ENCODE measurements around the gene CHDH. TPM values are rescaled to one million over a fixed set of nuclear protein-coding genes. Genes with fewer than 3 reads are reported as not detected.

CHDH gene
- total and polyA plus RNA-seq, 2 donors (not counting 3 experiments of a cell fraction or from before 2014, with no cell fraction given), result 0.04 to 0.06 TPM

GRCh38 chr3:53809267-53809666, 37.0 kb downstream of the CHDH start:
- no peak overlapping the region for H3K27ac ChIP-seq (ENCODE audit: insufficient read depth, low read depth, low read length)
- no peak overlapping the region for H3K4me3 ChIP-seq (replicated peaks in 1 of 3; ENCODE audit: insufficient read depth in 1 of 3, low read depth in 1 of 3, low read length in 3 of 3)
- no peaks in the 10 kb centered on the region for H3K9me3 ChIP-seq (replicated peaks; ENCODE audit: control insufficient read depth, insufficient read depth, low read length)
- TF ChIP-seq POLR2AphosphoS5 (IDR thresholded peaks at IDR 0.05; ENCODE audit: insufficient read depth, low read depth, low read length) (no peak), EZH2 (IDR thresholded peaks at IDR 0.05; ENCODE audit: borderline replicate concordance, low read depth, low read length, severe bottlenecking) (no peak), POLR2A (IDR thresholded peaks at IDR 0.05; ENCODE audit: low read depth, low read length) (no peak), CTCF (IDR thresholded peaks at IDR 0.05; ENCODE audit: extremely low read depth in 1 of 2, insufficient read depth in 1 of 2, low read depth in 1 of 2, low read length in 2 of 2) (no peak), FOS (IDR thresholded peaks at IDR 0.05; ENCODE audit: borderline replicate concordance, insufficient read depth, low read length) (no peak), MYC (IDR thresholded peaks at IDR 0.05; ENCODE audit: low read depth, low read length) (no peak), GATA2 (IDR thresholded peaks at IDR 0.05; ENCODE audit: insufficient read depth, insufficient read length, low read depth, low read length) (no peak), MAX (IDR thresholded peaks at IDR 0.05; ENCODE audit: insufficient read depth, insufficient read length) (no peak), JUN (IDR thresholded peaks at IDR 0.05; ENCODE audit: borderline replicate concordance, insufficient read depth, insufficient read length, low read depth) (no peak)
- dilution Hi-C loops (cut with MboI; ENCODE audit: extremely low pct_ligation_motif_present, low sequenced_read_pairs), result no loop called here
- ChIA-PET POLR2A (no interaction called here), CTCF (no interaction called here)
- H3K79me2 ChIP-seq (ENCODE audit: control insufficient read depth, insufficient read depth, low read length), result no peaks in the 10 kb centered on the region
- no peaks in the 10 kb centered on the region for H3K27me3 ChIP-seq (ENCODE audit: control insufficient read depth in 2 of 2, insufficient read depth in 2 of 2, low read length in 2 of 2)
- intact Hi-C loops (cut with micrococcal nuclease), result no loop called here
- BruUV-seq (replicated peaks), result no TSS peak
- H4K20me1 ChIP-seq (replicated peaks; ENCODE audit: control insufficient read depth, extremely low read depth, insufficient read depth, low read length), result no peaks in the 10 kb centered on the region
- FAIRE-seq (no peak), DNase-seq (ENCODE audit: low read depth, low spot score) (no peak)
- no peaks in the 10 kb centered on the region for H3K9me1 ChIP-seq (replicated peaks; ENCODE audit: control insufficient read depth, extremely low read depth, insufficient read depth, low read length)
- no peak overlapping the region for H3K4me2 ChIP-seq (ENCODE audit: insufficient read depth, low read length)
- H3K4me1 ChIP-seq (ENCODE audit: control insufficient read depth, extremely low read depth, insufficient read depth, low read length), result no peaks in the 10 kb centered on the region
- no peak overlapping the region for H2AFZ ChIP-seq (ENCODE audit: low read depth, low read length)
- H3K36me3 ChIP-seq (ENCODE audit: control insufficient read depth in 2 of 2, extremely low read depth in 1 of 2, insufficient read depth in 2 of 2, low read length in 2 of 2), result no peaks in the 10 kb centered on the region
- no peak overlapping the region for H3K9ac ChIP-seq (replicated peaks; ENCODE audit: extremely low read depth, insufficient read depth, low read length)
